Natural killer cell (primary cell): ENCODE data around the gene HSPA12A. TPM values are rescaled to one million over a fixed set of nuclear protein-coding genes. Genes with fewer than 3 reads are reported as not detected.
"Not testable (repeated sequence)": the region's sequence is repeated elsewhere in the genome, so short reads cannot be mapped to it uniquely, and the experiment has no call there.

Experiments used
- ATAC-seq, 3 donors: fragments of 150-1000 bp in 2 of 3; fragments of 200-7000 bp in 1 of 3; cut with Tn5 transposase; 1 replicate in 1 of 3; 2 replicates in 2 of 3; pipeline ENCODE4 v1.10.0; 2021; ENCODE audit warnings: mild to moderate bottlenecking in 2 of 3, moderate library complexity in 2 of 3
- DNase-seq, 2 donors: peaks; one replicate each; pipeline versions ENCODE4 v3.0.0 to v3.0.0-alpha.2; 2013 to 2021; ENCODE audit warnings: mixed read lengths in 1 of 2
- H3K27ac ChIP-seq: one replicate; pipeline ENCODE4 v1.5.1; 2013; ENCODE audit warnings: mild to moderate bottlenecking, low read length
- H3K27me3 ChIP-seq: one replicate; pipeline ENCODE4 v1.6.1; 2013; ENCODE audit warnings: low read length; ENCODE audit not compliant: control insufficient read depth, insufficient read depth
- H3K36me3 ChIP-seq: one replicate; pipeline ENCODE4 v1.6.1; 2013; ENCODE audit warnings: low read length; ENCODE audit not compliant: control insufficient read depth, insufficient read depth
- H3K4me1 ChIP-seq: one replicate; pipeline ENCODE4 v1.6.1; 2013; ENCODE audit warnings: low read length; ENCODE audit not compliant: control insufficient read depth, insufficient read depth
- H3K4me3 ChIP-seq: one replicate; pipeline ENCODE4 v1.5.1; 2013; ENCODE audit warnings: low read length
- H3K9me3 ChIP-seq: one replicate; pipeline ENCODE4 v1.6.1; 2013; ENCODE audit warnings: low read length; ENCODE audit not compliant: control insufficient read depth, insufficient read depth
- H3K27ac Mint-ChIP-seq, 2 donors: one replicate each; pipeline ENCODE4 v1.8.0; 2022; ENCODE audit warnings: mild to moderate bottlenecking in 2 of 2, mixed read lengths in 2 of 2, moderate library complexity in 1 of 2
- H3K27me3 Mint-ChIP-seq, 2 donors: one replicate each; pipeline ENCODE4 v1.8.0; 2022; ENCODE audit warnings: low read depth in 2 of 2, mixed read lengths in 2 of 2
- H3K36me3 Mint-ChIP-seq: one replicate; pipeline ENCODE4 v1.8.0; 2022; ENCODE audit warnings: mixed read lengths
- H3K4me1 Mint-ChIP-seq, 2 donors: one replicate each; pipeline ENCODE4 v1.8.0; 2022; ENCODE audit warnings: mixed read lengths in 2 of 2
- H3K4me3 Mint-ChIP-seq: one replicate; pipeline ENCODE4 v1.8.0; 2022; ENCODE audit warnings: mild to moderate bottlenecking, moderate library complexity, mixed read lengths
- H3K9me3 Mint-ChIP-seq, 2 donors: one replicate each; pipeline ENCODE4 v1.8.0; 2022; ENCODE audit warnings: mixed read lengths in 2 of 2
- CTCF ChIP-seq: fragments of 200-600 bp; IDR thresholded peaks from one replicate; pipeline ENCODE4 v1.8.0; 2022; ENCODE audit warnings: antibody characterized with exemption
- WGBS: methylation state at CpG from one replicate; pipeline ENCODE4 v1.1.7; 2013; ENCODE audit warnings: missing lambda C conversion rate; ENCODE audit not compliant: insufficient coverage; 5-methylcytosine and 5-hydroxymethylcytosine counted together
- intact Hi-C: fragments of 100-400 bp; cut with micrococcal nuclease; formaldehyde crosslinking; loops from one replicate; pipeline ENCODE4 v1.14.2; 2022
- total RNA-seq, 4 donors: library from RNA; stranded (reverse); fragments of 120-200 nt in 1 of 4; gene quantifications; one replicate each; pipeline versions ENCODE4 v1.2.3 to v1.2.4, GENCODE V29; 2013 to 2022

The HSPA12A gene
- total RNA-seq, 3 donors from 2014 or later (not counting 1 experiment from before 2014, with no cell fraction given) = 0.43 TPM; not detected in 2

GRCh38 chr10:116713846-116714245 is 28.5 kb downstream of the HSPA12A start:
- H3K4me1 ChIP-seq = no peaks in the 10 kb centered on the region
- 50% methylated on average over 1 of the region's 1 CpG for WGBS
- H3K27ac ChIP-seq = no peak overlapping the region
- H3K36me3 ChIP-seq = no peaks in the 10 kb centered on the region
- no peaks in the 10 kb centered on the region for H3K9me3 ChIP-seq
- H3K4me3 ChIP-seq = no peak overlapping the region
- no peak for TF ChIP-seq CTCF
- ATAC-seq (no peak), DNase-seq (no peak)
- Mint-ChIP-seq H3K4me1 (no peaks in the 10 kb centered on the region), H3K9me3 (no peaks in the 10 kb centered on the region), H3K27ac (no peak overlapping the region), H3K36me3 (no peaks in the 10 kb centered on the region), H3K27me3 (peaks cover 5 to 8% of the 10 kb centered on the region in 2 donors), H3K4me3 (no peak overlapping the region)
- intact Hi-C loops = no loop called here
- H3K27me3 ChIP-seq = no peaks in the 10 kb centered on the region

GRCh38 chr10:116712989-116713543 is 29.3 kb downstream of the HSPA12A start:
- Histone ChIP-seq H3K9me3 (no peaks in the 10 kb centered on the region), H3K4me1 (no peaks in the 10 kb centered on the region), H3K36me3 (no peaks in the 10 kb centered on the region), H3K27ac (no peak overlapping the region), H3K4me3 (no peak overlapping the region), H3K27me3 (no peaks in the 10 kb centered on the region)
- Mint-ChIP-seq H3K4me1 (no peaks in the 10 kb centered on the region), H3K27ac (no peak overlapping the region), H3K4me3 (no peak overlapping the region), H3K27me3 (peaks cover 5 to 8% of the 10 kb centered on the region in 2 donors), H3K36me3 (no peaks in the 10 kb centered on the region), H3K9me3 (no peaks in the 10 kb centered on the region)
- TF ChIP-seq CTCF = no peak
- intact Hi-C loops = no loop called here
- 83% methylated on average over 2 of the region's 2 CpGs for WGBS
- DNase-seq (no peak), ATAC-seq (no peak)

GRCh38 chr10:116712519-116712918 is 29.8 kb downstream of the HSPA12A start:
- no peaks in the 10 kb centered on the region for H3K36me3 ChIP-seq
- ATAC-seq = no peak
- Mint-ChIP-seq H3K27ac (no peak overlapping the region), H3K4me3 (no peak overlapping the region), H3K27me3 (peaks cover 5 to 8% of the 10 kb centered on the region in 2 donors), H3K9me3 (no peaks in the 10 kb centered on the region), H3K36me3 (no peaks in the 10 kb centered on the region), H3K4me1 (no peaks in the 10 kb centered on the region)
- H3K4me1 ChIP-seq = no peaks in the 10 kb centered on the region
- no peaks in the 10 kb centered on the region for H3K9me3 ChIP-seq
- no peak for TF ChIP-seq CTCF
- DNase-seq = no peak
- no peaks in the 10 kb centered on the region for H3K27me3 ChIP-seq
- WGBS = 80% methylated on average over 2 of the region's 3 CpGs
- H3K4me3 ChIP-seq = no peak overlapping the region
- no peak overlapping the region for H3K27ac ChIP-seq
- intact Hi-C loops = no loop called here

GRCh38 chr10:116711803-116712202 is 30.6 kb downstream of the HSPA12A start:
- H3K27ac Mint-ChIP-seq, H3K4me1 ChIP-seq, H3K27me3 Mint-ChIP-seq, ATAC-seq, H3K36me3 ChIP-seq, DNase-seq, H3K27me3 ChIP-seq, H3K4me3 Mint-ChIP-seq, H3K27ac ChIP-seq, H3K9me3 ChIP-seq, intact Hi-C loops, H3K36me3 Mint-ChIP-seq, H3K4me3 ChIP-seq, H3K4me1 Mint-ChIP-seq, H3K9me3 Mint-ChIP-seq: not testable (repeated sequence)
- WGBS = 85% methylated on average over 6 of the region's 10 CpGs
